ENCODE measurements around the gene GNG8.

GNG8 gene

GRCh38 chr19:46586294-46586693, 49.7 kb downstream of the GNG8 start:
- TF ChIP-seq CTCF (conservative IDR thresholded peaks at IDR 0.05; ENCODE audit: control insufficient read depth, insufficient read depth, low read depth, low read length) = no peak
- DNase-seq (ENCODE audit: low read depth) = no peak
- no peak overlapping the region for H3K4me3 ChIP-seq (ENCODE audit: control insufficient read depth, low read depth, low read length)

GRCh38 chr19:46585539-46585938, 50.5 kb downstream of the GNG8 start:
- DNase-seq (ENCODE audit: low read depth) = no peak

More at GRCh38 chr19:46585539-46585938, 50.5 kb downstream of the GNG8 start:
- no peak overlapping the region for H3K4me3 ChIP-seq (ENCODE audit: control insufficient read depth, low read depth, low read length)
- TF ChIP-seq CTCF (conservative IDR thresholded peaks at IDR 0.05; ENCODE audit: control insufficient read depth, insufficient read depth, low read depth, low read length) = no peak

Data from fibroblast of mammary gland (primary cell).